Subcutaneous abdominal adipose tissue (tissue), 5 donors: ENCODE measurements around the gene LARP4B.

Source experiments
- H3K27ac ChIP-seq: one replicate; pipeline ENCODE4 v1.7.0; 2013; ENCODE audit warnings: low read depth, mild to moderate bottlenecking, inconsistent platforms, low read length, moderate library complexity
- H3K27me3 ChIP-seq, 5 donors: one replicate each; pipeline ENCODE4 v1.7.0; 2013; ENCODE audit warnings: low read length in 5 of 5, inconsistent platforms in 1 of 5; ENCODE audit not compliant: control insufficient read depth in 5 of 5, insufficient read depth in 4 of 5
- H3K36me3 ChIP-seq, 5 donors: one replicate each; pipeline ENCODE4 v1.7.0; 2013; ENCODE audit warnings: low read length in 5 of 5; ENCODE audit not compliant: control insufficient read depth in 5 of 5, insufficient read depth in 5 of 5
- H3K4me1 ChIP-seq, 5 donors: one replicate each; pipeline ENCODE4 v1.7.0; 2013; ENCODE audit warnings: low read length in 5 of 5, mild to moderate bottlenecking in 3 of 5, moderate library complexity in 1 of 5; ENCODE audit not compliant: control insufficient read depth in 5 of 5, insufficient read depth in 5 of 5
- H3K4me3 ChIP-seq, 5 donors: one replicate each; pipeline ENCODE4 v1.7.0; 2013; ENCODE audit warnings: low read length in 5 of 5, low read depth in 1 of 5
- H3K9ac ChIP-seq, 5 donors: one replicate each; pipeline ENCODE4 v1.7.0; 2013; ENCODE audit warnings: low read length in 5 of 5, mild to moderate bottlenecking in 4 of 5, moderate library complexity in 3 of 5
- H3K9me3 ChIP-seq, 5 donors: one replicate each; pipeline ENCODE4 v1.7.0; 2013; ENCODE audit warnings: low read length in 5 of 5; ENCODE audit not compliant: control insufficient read depth in 5 of 5
- donor health status: healthy.
- donor health status: healthy.
- donor health status: healthy.
- donor health status: healthy.
- donor health status: healthy.

LARP4B gene

DNA sequence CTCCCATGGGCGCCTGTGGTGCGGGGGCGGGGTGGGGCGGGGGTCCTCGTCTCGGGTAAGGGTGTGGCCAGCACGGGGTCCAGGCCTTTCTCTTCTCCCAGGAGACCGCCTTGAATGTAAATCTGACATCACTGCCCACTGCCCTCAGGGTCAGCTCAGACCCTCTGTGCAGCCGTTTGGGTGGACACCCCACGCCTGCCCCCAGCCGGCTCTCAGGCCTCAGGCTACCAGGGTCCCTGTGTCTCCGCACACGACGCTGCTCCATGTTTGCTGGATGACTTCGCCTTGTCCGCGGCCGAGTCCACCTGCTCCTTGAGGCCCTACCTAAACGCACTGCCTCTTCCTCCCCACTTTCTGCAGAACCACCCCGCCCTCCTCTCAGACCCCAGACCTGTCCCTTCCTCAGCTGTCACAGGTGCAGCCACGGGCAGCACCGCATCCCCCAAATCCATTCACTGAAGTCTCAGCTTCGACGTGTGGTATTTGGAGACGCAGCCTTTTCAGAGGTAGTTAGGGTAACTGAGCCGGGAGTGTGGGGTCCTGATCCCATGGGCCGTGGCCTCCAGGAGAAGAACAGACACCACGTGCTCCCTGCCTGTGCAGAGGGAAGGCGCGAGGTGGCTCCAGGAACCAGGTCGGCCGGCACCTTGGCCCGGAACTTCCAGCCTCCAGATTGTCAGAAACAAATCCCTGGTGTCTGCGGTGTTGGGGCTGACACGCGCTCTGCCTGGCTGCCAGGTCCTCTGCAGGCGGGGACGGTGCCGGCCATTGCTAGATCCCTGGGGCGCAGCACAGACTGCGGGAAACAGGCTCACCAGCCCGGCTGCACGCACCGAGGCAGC is 144.7 kb downstream of the LARP4B start:
- Histone ChIP-seq H3K4me3 (no peak overlapping the region), H3K27me3 (peaks cover 2 to 14% (median 6%) of the 10 kb centered on the region in 5 donors), H3K4me1 (peaks cover 2 to 47% (median 40%) of the 10 kb centered on the region in 5 donors), H3K9ac (no peak overlapping the region), H3K27ac (no peak overlapping the region), H3K36me3 (no peaks in the 10 kb centered on the region), H3K9me3 (no peaks in the 10 kb centered on the region)

DNA sequence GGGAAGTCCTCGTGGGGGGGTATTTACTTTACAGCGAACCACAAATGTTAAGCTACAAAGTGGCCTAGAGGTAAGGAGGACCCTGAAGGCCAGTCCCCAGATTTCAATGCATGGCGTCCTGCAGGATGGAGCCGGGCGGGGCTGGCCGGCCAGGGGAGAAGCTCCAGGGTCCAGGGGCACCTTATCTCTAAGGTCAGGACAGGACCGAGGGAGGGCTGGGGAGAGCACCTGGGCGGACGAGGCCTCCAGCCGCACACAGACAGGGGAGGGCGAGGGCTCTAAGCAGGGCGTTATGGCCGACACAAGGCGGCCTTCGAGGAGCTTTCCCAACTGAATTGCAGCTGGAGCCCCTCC is 145.7 kb downstream of the LARP4B start:
- no peak overlapping the region for H3K27ac ChIP-seq
- H3K27me3 ChIP-seq: peaks cover 5 to 16% (median 6%) of the 10 kb centered on the region in 5 donors
- no peaks in the 10 kb centered on the region for H3K9me3 ChIP-seq
- H3K36me3 ChIP-seq: no peaks in the 10 kb centered on the region
- H3K4me1 ChIP-seq: peaks cover 2 to 47% (median 40%) of the 10 kb centered on the region in 5 donors
- no peak overlapping the region for H3K9ac ChIP-seq
- H3K4me3 ChIP-seq: no peak overlapping the region

GRCh38 chr10:785089-785860 is 146.2 kb downstream of the LARP4B start:
- H3K4me3 ChIP-seq: peak overlapping the region in 4 of 5 donors; percentile 8 to 53 (median 26)
- H3K27ac ChIP-seq: no peak overlapping the region
- H3K36me3 ChIP-seq: no peaks in the 10 kb centered on the region
- H3K27me3 ChIP-seq: peaks cover 6 to 21% (median 6%) of the 10 kb centered on the region in 5 donors
- H3K4me1 ChIP-seq: peaks cover 2 to 47% (median 40%) of the 10 kb centered on the region in 5 donors
- no peaks in the 10 kb centered on the region for H3K9me3 ChIP-seq
- no peak overlapping the region for H3K9ac ChIP-seq

DNA sequence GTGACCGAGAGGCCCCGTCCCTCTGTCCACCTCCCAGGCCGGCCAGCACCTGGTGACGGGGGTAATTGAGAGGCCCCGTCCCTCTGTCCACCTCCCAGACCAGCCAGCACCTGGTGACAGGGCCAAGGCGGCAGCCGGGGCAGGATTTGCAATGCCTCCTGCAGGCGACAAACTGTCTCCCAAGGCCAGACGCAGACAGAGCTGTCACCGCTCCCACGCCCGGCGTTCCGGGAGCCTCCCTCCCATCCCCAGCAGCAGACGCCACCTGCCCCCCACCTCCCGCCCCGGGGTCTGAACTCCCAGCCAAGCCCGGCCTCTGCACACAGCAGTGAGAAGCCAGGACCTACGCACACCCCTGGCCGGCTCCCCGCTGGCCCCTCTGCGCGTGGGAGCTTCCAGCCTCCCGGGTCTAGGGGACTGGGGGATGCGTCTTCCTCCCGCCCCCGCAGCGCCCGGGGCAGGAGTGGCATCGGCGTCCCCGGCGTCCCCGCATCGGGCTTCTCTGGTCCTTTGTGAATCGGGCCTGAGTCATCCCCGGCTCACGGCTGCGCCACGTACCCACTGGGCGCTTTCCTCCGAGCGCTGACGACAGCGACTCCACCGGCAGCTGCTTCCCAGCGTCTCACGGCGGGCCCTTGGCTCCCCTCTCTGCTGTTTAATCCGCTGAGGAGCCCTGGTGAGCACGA is 147.0 kb downstream of the LARP4B start:
- Histone ChIP-seq H3K36me3 (no peaks in the 10 kb centered on the region), H3K27me3 (peaks cover 3 to 21% (median 6%) of the 10 kb centered on the region in 5 donors), H3K4me1 (peaks cover 0 to 42% (median 36%) of the 10 kb centered on the region in 5 donors), H3K9ac (no peak overlapping the region), H3K9me3 (no peaks in the 10 kb centered on the region), H3K4me3 (peak overlapping the region in 4 of 5 donors; percentile 8 to 53 (median 26)), H3K27ac (no peak overlapping the region)

DNA sequence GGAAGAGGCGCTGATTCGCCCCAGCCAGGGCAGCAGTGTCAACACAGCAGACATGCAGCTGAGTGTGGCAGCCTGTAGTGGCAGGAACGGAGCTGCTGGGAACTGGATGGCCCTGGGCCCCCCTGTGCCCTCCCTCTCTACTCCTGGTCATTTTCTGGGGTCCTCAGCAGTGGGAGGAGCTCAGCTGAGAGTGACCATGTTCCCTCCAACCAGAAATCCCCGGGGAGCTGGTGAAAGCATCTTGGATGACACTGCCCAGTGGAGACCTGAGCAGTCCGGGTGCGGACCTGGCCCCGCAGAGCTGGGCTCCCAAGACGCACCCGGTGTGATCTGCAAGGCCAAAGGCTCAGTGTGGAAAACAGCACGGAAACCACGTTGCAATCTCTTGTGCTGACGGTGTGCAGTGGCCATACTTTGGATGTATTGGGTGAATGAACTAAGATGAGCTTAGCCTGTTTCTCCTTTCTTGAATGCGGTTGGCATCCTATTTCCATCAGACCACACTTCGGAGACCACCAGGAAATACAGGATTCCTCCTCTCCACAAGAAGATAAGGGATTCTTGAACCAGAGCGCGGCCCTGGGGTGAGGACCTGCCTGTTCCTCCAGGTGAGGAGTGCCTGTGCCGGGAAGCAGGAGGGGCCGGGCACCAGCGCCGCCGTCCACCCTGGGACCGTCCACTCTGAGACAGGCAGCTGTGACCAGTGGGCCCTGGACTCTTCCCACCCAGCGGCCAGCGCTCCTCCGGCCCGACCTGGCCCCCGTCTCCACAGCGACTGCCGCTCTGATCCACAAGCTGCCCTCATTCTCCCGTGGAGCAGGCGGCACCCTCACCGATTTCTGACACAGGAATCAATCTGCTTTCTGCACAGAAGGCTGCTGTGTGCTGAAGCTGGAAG is 148.5 kb downstream of the LARP4B start:
- H3K4me3 ChIP-seq: no peak overlapping the region
- no peaks in the 10 kb centered on the region for H3K9me3 ChIP-seq
- H3K4me1 ChIP-seq: peaks cover 0 to 27% (median 22%) of the 10 kb centered on the region in 5 donors
- H3K27me3 ChIP-seq: peaks cover 6 to 24% (median 10%) of the 10 kb centered on the region in 5 donors
- H3K9ac ChIP-seq: no peak overlapping the region
- H3K36me3 ChIP-seq: no peaks in the 10 kb centered on the region
- no peak overlapping the region for H3K27ac ChIP-seq

- H3K36me3 ChIP-seq: no peaks in the 10 kb centered on the region
- H3K27ac ChIP-seq: no peak overlapping the region
- H3K9ac ChIP-seq: no peak overlapping the region
- H3K4me1 ChIP-seq: peaks cover 0 to 17% (median 13%) of the 10 kb centered on the region in 5 donors
- H3K4me3 ChIP-seq: no peak overlapping the region
- H3K27me3 ChIP-seq: peaks cover 6 to 26% (median 10%) of the 10 kb centered on the region in 5 donors
- no peaks in the 10 kb centered on the region for H3K9me3 ChIP-seq
These were observed 150.7 kb downstream of the LARP4B start for GRCh38 chr10:780536-781524.

- Histone ChIP-seq H3K4me1 (peaks cover 0 to 6% (median 0%) of the 10 kb centered on the region in 5 donors), H3K4me3 (no peak overlapping the region), H3K9me3 (no peaks in the 10 kb centered on the region), H3K9ac (no peak overlapping the region), H3K27ac (no peak overlapping the region), H3K36me3 (no peaks in the 10 kb centered on the region), H3K27me3 (peaks cover 4 to 20% (median 8%) of the 10 kb centered on the region in 5 donors)
These were observed 152.7 kb downstream of the LARP4B start for GRCh38 chr10:778626-779330.

DNA sequence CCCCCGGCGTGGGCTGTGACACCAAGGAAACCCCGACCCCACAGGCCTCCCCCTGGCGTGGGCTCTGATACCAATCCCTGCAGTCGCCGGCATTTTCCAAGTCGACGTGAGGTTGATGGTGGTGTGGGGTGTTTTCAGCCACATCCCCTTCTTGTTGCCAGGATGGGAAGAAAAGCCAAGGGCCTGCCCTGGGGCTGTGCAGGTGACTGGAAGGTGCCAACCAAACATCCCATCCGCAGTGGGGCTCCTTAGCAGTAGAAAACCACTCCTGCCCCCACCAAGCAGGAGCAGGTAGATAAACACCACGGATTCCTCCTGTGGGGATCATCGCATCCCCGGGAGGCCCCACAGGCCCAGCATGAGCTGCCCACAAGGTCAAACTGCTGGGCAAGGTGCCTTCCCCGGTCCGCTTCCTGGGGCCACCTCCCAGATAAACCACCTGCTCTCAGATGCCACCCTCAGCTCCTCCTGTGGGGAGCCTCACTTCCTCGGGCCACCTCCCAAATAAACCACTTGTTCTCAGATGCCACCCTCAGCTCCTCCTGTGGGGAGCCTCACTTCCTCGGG is 153.5 kb downstream of the LARP4B start:
- Histone ChIP-seq H3K9me3 (no peaks in the 10 kb centered on the region), H3K4me1 (peaks cover 0 to 6% (median 0%) of the 10 kb centered on the region in 5 donors)

More for the DNA sequence above, 153.5 kb downstream of the LARP4B start:
- peaks cover 0 to 14% (median 8%) of the 10 kb centered on the region in 5 donors for H3K27me3 ChIP-seq
- no peak overlapping the region for H3K4me3 ChIP-seq
- H3K27ac ChIP-seq: no peak overlapping the region
- H3K9ac ChIP-seq: no peak overlapping the region
- no peaks in the 10 kb centered on the region for H3K36me3 ChIP-seq
